C4-2B (cell line): ENCODE data around the gene RNF13.
"Not testable (repeated sequence)": the region's sequence is repeated elsewhere in the genome, so short reads cannot be mapped to it uniquely, and the experiment has no call there.

Source experiments
- H3K27ac ChIP-seq: fragments of 450-650 bp; 2 replicates; pipeline ENCODE4 v1.5.1; 2017
- CTCF ChIP-seq: fragments of 450-650 bp; conservative IDR thresholded peaks from 2 replicates; pipeline ENCODE4 v1.5.1; 2017; ENCODE audit warnings: mild to moderate bottlenecking
- ZFX ChIP-seq: fragments of 450-650 bp; IDR thresholded peaks from 2 replicates; pipeline ENCODE4 v1.6.1; 2017

RNF13 gene

GRCh38 chr3:149815321-149815720, 2.3 kb downstream of the RNF13 start:
- no peak for TF ChIP-seq ZFX
- TF ChIP-seq CTCF = no peak
- no peak overlapping the region for H3K27ac ChIP-seq

GRCh38 chr3:149815728-149816127, 2.7 kb downstream of the RNF13 start:
- no peak overlapping the region for H3K27ac ChIP-seq
- TF ChIP-seq CTCF = no peak
- no peak for TF ChIP-seq ZFX

DNA sequence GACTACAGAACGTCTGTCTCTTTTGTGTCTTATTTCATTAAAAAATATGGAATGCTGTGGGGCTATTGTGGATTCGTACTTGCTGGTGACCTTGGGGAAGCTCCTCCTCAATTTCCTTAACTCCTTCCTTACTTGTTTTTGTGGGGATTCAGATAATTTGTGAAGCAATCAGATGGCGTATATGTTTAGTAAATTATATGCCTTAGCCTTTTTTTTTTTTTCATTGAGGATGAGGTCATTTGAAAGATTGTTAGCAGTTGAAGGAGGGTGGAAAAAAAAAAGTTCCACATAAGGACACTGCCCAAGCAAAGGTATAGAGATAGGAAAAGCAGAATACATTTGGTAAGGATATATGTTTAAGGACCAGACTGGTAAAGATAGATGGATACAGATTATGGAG, 3.3 kb downstream of the RNF13 start:
- TF ChIP-seq ZFX (no peak), CTCF (no peak)
- no peak overlapping the region for H3K27ac ChIP-seq

DNA sequence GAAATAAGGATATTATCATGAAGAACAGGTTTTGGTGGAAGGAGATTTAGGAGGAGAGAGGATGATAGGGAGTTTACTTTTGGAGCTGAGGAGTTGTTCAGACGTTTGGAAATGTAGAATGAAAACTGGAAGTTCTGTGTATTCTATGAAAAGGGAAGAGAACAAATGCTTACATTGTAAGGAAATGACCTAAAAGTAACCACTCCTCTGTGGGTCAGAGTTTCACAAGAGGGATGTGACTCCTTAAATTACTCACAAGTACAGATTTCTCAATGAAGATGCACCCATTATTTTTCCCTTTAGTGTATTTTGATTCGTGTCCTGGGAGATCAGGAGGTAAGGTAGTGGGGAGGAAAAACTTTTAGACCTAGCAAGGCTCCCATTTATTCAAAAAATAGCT, 4.0 kb downstream of the RNF13 start:
- H3K27ac ChIP-seq = no peak overlapping the region
- TF ChIP-seq CTCF (no peak), ZFX (no peak)

DNA sequence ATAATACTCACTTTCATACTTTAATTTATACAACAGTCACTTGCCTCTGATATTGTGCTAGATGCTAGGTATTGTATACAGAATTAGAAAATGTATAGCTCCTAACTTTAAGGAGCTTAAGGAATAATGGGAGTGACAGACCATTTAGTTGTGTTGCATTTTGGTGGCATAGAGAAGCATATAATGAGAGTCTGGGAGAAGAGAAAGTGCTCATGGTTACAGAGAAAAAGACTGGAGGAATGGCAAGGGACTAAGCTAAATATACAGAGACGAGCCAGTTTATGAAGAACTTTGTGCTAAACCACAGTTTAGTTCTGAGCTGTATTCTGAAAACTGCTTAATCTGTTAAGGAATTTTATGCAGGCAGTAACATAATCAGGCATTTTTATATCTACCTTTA, 6.4 kb downstream of the RNF13 start:
- TF ChIP-seq ZFX = no peak
- TF ChIP-seq CTCF = no peak

DNA sequence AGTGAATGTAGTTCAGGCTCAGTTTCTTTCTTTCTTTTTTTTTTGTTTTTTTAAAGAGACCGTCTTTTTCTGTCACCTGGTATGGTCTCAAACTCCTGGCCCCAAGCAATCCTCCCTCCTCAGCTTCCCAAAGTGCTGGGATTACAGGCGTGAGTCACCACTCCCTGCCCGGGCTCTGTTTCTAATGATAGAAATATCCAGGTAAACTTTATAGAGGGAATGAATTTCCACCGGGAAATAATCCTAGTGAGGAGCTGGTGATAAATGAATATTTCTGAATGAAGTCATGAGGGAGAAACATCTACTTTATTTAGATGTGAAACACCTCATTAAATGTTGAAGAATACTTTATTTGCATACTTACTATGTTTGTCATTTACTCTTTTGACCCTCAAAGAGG, 7.2 kb downstream of the RNF13 start:
- H3K27ac ChIP-seq = no peak overlapping the region
- TF ChIP-seq CTCF (no peak), ZFX (no peak)

More for the DNA sequence above, 6.4 kb downstream of the RNF13 start:
- H3K27ac ChIP-seq = no peak overlapping the region

GRCh38 chr3:149826636-149827035, 13.6 kb downstream of the RNF13 start:
- TF ChIP-seq CTCF (no peak), ZFX (no peak)

GRCh38 chr3:149828390-149828789, 15.4 kb downstream of the RNF13 start:
- TF ChIP-seq ZFX (no peak), CTCF (no peak)
- no peak overlapping the region for H3K27ac ChIP-seq

More at GRCh38 chr3:149826636-149827035, 13.6 kb downstream of the RNF13 start:
- H3K27ac ChIP-seq = no peak overlapping the region

GRCh38 chr3:149829631-149830030, 16.6 kb downstream of the RNF13 start:
- not testable (repeated sequence) for H3K27ac ChIP-seq
